Stimulated activated CD4-positive, alpha-beta T cell treated with anti-CD3 and anti-CD28 coated beads, TNF-alpha, amount 100 ng/mL, for 4 hours (primary cell): ENCODE results near the gene LDHD.
"Not testable (repeated sequence)": the region's sequence is repeated elsewhere in the genome, so short reads cannot be mapped to it uniquely, and the experiment has no call there.

Source experiments
- DNase-seq, 3 experiments: peaks; one replicate each; pipeline ENCODE4 v3.0.0-alpha.2; 2020; ENCODE audit warnings: low read depth in 3 of 3

Gene LDHD

DNA sequence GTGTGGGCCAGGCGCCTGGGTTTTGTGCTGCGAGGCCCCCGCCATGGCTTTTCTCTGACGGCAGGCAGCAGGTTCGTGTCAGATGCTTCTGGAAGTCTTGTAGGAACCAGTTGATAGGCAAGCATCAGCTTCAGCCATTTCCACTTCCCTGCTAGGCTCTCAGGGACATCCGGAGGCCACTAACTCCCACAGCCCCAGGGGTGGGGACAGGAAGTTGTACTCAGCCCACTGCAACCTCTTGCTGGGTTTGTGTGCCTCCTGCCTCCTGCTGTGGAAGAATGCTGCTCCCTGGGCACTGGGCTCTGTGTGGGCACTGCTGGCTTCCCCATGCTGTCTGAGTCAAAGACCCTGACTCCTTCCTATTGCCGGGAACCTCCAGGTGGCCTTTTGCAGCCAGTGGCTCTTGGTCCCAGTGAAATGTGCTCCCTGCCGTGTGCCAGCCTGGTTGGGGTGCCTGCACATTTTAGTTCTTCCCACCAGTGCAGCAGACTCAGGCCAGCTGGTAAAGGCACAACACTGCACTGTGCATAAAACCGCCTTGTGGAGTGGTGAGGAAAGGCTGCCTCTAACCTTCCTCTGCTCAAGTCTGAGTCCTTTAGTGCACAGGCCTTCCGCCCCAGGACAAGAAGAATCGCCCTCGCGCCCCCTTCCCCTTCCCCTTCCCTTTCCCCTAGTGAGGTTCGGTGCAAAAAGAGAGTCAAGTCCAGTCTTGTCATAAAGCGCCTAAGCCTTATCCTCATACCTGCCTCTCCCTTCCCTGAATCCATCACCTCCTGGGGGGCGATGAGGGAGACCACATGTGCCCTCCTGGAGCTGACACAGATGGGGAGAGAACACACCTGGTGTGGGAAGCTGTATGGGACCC is 16.6 kb downstream of the LDHD start:
- no peak for DNase-seq

GRCh38 chr16:75099075-75099667 is 17.4 kb downstream of the LDHD start:
- no peak for DNase-seq

DNA sequence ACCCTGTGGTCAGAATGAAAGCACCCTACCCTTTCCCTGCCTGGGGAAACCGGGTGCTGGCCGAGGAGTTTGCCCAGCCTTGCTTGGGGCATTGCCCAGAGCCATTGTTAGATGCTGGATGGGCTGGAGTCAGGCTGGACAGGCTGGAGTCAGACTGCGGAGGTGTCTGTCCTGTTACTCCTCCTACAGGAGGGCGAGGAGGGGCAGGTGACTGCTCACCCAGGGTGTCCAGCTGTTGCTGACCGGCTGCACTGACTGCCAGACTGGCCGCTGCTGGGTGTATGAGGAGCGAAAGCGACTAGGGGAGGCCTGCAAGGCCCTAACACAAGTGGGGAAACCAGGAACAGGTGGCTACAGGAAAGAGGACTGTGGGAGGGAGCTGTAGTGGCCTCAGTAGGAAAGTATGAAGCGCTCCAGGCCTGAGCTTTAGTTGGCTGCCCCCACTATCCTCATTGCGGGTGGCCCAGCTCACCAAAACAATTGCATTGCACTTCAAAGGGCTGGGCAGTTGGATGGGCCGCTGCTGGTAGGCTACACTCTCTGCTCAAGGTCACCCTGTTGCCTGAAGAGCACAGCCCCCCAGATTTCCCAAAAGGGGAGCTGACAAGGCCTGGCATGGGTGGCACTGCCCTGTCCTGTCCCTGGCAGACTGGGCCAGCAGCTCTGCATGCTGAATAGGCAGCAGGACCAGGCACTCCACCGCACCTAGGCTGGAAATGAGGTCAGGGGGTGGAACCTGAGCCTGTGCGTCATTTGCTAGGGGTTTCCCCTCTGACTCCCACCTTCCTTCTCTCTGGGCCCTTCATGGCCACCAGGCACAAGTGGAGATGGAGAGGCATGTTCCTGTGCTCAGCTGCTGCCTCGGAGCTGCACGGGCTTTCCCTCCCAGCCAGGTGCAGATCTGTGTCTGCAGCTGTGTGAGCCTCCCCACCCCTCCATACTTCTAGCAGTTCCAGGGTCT is 18.4 kb downstream of the LDHD start:
- peak in 2 of 3 experiments; percentile 49 to 60 for DNase-seq

DNA sequence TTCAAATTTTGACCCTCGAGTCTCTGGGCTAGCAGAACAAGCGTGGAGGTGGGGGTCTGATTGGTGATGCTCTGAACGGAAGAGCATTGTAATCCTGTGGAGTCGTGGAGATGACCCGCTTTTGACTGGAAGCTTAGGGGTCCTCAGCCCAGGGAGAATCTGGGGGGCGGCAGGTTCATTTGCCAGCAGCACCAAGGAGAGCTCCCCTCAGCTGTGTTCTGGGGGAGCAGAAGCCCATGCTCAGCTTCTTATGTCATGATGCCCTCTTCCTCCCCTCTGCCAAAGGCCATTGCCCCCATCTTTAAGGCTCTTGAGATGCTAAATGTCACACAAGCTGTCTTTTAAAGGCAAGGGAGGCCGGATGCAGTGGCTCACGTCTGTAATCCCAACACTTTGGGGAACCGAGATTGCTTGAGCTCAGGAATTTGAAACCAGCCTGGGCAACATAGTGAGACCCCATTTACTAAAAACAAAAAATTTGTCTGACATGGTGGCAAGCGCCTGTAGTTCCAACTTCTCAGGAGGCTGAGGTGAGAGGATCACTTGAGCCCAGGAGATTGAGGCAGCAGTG is 19.3 kb downstream of the LDHD start:
- no peak for DNase-seq

DNA sequence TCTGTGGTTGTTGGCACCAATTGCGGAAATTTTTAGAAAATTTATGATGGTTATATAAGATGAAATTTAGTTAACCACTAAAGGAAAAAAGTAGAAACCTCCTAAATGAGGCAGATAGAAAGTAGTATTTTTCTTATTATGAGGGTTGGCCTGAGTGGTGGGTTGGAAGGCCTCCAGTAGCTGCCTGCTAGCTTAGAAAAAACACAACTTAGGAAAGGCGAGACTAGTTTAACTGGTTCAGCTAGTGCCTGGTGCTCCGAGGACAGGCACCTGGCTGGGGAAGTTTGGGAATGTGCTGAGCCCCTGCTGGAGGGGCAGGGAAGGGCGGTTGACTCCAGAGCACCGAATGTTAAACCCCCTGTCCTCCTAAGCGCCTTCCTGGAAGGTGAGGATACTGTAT is 19.9 kb downstream of the LDHD start:
- no peak for DNase-seq

GRCh38 chr16:75095204-75095621 is 21.4 kb downstream of the LDHD start:
- no peak for DNase-seq

DNA sequence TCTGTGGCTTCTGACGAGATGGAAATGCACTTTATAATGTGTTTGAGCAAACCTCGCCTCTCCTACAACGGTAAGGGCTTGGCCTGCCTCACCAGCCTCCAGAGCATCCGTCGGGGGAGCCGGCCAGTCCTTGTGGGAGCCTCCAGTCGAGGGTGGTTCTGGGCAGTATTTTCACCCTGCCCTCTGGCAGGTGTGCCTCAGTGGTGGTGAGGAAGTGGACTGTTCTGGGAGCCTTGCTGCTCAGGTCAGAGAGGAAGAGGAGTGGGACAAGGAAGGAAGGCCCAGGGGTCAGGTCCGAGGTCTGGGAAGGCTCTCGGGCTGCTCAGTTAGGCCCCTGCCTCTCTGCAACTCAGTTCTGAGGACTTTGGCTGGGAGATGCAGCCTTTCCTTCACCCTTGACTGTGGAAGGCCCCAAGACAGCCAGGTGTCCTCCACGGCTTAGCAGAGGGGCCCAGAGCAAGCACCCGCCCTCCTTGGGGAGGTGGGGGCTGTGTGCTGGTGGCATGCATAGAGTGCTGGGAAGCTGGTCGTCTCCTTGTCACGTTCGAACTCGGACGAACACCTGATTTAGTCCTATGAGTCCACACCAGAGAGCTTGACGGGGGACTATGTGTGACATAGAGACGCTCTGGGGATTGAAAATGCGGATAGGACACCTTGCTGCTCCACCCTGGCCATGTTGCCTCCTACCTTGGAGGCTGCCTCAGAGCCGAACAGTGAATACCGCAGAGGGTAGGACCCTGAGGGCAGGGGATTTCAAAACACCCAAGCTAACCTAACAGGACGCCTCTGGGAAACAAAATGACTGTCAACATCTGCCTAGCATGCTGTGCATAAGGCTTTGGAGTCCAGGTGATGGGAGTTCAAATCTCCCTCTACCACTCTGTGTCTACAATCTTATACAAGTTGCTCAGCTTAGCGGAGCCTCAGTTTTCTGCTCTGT is 22.7 kb downstream of the LDHD start:
- DNase-seq, result no peak

- DNase-seq, result no peak
Measured at GRCh38 chr16:75092777-75093176, 23.8 kb downstream of the LDHD start.

- not testable (repeated sequence) for DNase-seq
Measured at GRCh38 chr16:75091619-75092018, 25.0 kb downstream of the LDHD start.

GRCh38 chr16:75090899-75091298 is 25.7 kb downstream of the LDHD start:
- not testable (repeated sequence) for DNase-seq

GRCh38 chr16:75089486-75090202 is 26.9 kb downstream of the LDHD start:
- no peak for DNase-seq

DNA sequence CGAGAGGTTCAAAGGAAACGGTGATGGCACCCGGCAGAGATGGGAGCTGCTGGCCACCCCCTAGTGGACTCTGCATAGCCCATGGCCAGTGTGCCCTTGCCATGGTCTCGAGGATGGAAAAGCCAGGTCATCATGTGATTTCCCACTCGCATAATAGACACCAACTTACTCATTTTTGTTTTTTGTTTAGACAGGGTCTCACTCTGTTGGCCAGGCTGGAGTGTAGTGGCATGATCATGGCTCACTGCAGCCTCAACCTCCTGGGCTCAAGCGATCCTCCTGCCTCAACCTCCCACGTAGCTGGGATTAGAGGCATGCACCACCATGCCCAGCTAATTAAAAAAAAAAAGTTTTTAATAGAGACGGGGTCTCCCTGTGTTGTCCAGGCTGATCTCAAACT is 27.6 kb downstream of the LDHD start:
- DNase-seq, result no peak

- DNase-seq, result no peak
Measured at GRCh38 chr16:75088216-75088615, 28.4 kb downstream of the LDHD start.

DNA sequence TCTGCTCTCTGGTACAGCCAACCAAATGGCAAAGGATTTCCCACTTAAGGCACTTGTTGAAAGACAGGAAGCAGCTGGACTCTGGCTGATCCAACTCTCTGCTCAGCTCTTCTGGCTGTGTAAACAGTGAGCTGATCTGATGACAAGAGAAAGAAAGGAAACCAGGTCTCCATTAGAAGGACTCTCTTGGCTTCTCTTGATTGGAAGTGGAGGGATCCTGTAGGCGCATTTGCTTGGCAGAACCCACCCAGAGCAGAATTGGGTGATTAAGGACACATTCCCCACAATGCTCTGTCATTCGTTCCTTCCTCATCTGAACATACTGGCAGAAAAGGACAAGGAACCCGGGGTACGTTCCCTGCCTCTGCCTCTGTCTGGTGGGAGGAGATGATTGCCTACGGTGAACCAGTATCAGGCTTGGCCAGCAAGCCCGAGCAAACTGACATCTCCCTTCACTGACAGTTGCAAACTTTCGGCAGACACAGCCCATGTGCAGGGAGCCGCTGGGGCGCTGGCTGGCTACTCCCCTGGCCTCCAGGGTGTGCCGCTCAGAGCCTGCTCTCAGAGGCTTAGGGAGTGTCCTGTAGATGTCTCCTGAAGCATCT is 29.1 kb downstream of the LDHD start:
- DNase-seq, result no peak

GRCh38 chr16:75086688-75087374 is 29.7 kb downstream of the LDHD start:
- no peak for DNase-seq

- no peak for DNase-seq
Measured at GRCh38 chr16:75086281-75086680, 30.3 kb downstream of the LDHD start.

- DNase-seq, result no peak
Measured at GRCh38 chr16:75085556-75085955, 31.0 kb downstream of the LDHD start.

DNA sequence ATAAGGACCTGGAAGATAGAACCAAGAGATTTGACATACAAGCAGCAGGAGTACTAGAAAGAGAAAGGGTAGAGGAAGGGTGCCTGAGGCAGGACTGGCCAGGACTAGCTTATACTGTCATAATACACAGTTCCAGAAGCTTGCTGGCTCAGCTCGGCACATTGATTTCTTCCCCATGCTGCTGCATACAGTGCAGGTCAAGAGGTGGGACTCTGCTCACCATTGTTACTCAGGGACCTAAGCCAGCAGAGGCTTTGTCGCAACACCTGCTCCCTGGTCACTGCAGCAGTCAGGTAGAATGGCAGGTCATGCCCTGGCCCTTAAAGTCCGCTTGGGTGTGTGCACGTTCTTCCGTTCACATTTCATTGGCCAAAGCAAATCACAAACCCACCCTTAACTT is 32.8 kb downstream of the LDHD start:
- DNase-seq, result no peak
